ENCODE results near the gene DNAJB8.

Gene DNAJB8

DNA sequence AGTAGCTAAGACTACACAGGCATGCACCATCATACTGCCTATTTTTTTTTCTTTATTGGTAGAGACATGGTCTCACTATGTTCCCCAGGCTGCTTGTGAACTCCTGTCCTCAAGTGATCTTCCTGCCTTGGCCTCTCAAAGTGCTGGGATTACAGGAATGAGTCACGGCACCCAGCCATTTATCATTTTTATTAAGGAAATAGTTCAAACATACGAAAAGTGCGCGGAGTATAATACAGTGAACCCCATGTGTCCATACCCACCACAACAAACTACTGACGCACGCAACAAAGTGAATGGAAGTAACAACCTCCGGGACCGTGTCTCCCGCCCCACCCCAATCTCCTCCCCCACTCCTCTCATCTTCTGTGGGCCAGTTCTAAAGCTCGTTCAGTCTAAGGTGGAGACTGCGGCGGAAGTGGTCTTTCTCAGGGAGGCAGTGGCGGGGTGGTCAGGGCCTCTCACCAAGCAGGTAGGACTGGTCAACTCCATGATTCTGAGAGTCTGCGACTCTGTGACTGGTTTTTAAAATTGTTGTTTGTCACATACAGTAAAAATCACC is 42.1 kb downstream of the DNAJB8 start:
- no peak for DNase-seq

DNA sequence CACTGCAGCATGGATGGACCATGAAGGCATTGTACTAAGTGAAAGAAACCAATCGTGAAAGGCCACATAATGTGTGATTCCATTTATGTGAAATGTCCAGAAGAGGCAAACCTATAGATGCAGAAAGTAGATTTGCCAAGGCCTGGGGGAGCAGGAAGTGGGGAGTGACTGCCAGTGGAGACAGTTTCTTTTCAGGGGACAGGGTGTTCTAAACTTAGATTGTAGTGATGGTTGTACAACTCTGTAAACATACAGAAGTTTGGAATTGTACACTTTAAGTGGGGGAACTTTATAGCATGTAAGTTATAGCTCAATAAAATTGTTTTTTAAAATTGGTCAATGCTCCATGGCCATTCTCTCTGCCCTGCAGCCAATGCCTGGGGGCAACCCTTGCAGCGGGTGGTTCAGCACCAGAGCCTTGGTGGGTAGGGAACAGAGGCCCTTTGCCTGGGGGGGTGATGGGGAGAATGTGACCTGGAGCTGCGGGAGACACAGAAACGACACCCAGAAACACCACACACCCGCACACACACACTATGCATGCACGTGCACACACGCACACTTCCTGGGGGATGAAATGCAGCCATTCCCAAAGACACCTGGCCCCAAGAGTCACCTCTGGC is 43.1 kb downstream of the DNAJB8 start:
- no peak for DNase-seq

DNA sequence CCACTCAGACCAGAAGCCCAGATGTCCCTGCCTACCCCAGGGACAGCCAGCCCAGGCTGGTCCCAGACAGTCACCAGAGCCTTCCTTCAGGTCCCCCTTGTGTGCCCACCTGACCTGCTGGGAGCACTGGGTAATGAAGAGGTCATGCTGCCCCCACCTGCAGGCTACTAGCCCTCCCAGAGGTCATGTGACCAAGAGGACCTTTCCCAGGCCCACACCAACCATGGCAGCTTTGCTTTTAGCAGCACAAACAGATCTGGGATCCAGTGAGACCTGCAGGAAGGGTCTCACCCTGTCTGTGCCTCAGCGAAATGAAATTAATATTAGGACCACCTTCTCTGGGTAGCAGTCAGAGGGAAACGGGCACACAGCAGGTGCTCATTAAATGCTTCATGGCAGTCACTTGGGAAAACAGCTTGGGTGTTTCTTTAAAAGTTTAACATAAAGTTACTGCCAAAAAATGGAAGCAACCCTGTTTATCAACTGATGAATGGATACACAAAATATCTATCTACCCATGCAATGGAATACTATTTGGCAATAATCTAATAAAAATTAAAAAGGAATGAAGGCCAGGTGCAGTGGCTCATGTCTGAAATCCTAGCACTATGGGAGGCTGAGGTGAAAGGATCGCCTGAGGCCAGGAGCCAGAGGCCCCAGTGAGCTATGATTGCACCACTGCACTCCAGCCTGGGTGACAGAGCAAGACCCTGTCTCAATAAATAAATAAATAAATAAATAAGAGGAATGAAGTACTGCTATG is 43.7 kb downstream of the DNAJB8 start:
- no peak for DNase-seq

DNA sequence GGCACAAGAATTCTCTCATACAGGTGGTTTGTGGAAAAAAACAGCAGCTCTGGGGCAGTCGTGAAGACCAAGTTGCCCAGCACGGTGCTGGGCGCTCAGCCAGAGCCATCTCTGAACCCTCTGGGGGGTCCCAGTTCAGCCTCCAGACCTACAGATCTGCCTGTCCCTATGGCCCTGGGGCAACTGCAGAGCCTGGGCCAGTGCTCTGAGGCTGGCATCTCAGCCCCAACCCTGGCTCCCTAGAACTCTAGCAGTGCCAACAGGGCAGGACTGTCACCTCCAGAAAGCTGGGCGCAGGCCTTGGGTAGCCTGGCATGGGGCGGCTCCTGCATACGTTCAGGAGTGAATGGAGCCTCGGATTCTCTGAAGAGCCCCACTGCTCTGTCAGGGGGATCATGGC is 44.7 kb downstream of the DNAJB8 start:
- no peak for DNase-seq

DNA sequence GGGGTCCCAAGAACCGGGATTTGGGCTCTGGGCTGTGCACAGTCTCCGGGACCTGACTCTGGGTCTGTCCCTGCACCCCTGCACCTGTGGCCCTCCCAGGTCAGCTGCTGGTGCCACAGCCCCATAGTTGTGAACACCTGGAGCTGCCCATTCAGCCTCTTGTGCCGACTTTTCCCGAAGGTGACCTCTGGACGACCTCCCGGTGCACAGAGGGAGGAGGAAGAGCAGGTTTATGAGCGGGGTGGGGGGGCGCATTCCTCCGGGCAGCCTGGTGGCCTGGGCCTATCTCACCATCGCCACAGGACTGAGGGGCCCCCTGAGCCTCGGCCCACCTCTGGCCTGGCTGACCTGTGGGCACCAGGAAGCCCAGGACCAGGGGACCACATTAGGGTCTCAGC is 45.3 kb downstream of the DNAJB8 start:
- DNase-seq = no peak

DNA sequence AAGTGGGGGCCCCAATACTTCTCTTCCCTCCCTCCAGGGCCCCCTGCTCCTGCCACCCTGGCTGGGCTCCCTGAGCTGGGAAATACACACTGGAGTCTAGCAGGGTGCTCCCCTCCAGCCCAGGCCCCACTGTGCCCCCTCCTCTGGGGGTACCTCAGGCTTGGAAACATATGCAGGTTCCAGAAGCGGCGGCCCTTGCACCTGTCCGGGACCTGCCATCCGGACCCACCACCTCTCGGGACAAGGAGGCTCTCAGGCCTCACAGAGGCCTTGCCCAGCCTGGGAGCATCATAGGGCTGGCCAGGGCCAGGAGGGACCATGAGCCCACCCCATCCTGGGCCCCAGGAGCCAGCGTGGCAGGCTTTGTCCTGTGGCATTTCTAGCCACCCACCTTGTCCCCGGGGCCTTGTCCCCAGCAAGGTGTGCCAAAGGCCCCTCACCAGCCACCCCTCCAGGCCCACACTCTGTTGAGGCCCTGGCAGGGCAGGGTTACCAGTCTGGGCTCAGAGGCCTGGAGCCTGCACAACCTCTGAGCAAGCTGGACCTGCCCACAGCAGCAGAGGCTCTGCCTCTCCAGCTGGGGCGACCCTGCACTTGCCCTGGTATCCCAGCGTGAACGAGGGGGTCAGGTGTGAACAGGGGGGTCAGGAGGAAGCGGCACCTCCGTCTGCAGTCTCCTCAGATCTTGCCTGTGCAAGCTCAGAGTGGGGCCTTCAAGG is 45.8 kb downstream of the DNAJB8 start:
- no peak for DNase-seq

DNA sequence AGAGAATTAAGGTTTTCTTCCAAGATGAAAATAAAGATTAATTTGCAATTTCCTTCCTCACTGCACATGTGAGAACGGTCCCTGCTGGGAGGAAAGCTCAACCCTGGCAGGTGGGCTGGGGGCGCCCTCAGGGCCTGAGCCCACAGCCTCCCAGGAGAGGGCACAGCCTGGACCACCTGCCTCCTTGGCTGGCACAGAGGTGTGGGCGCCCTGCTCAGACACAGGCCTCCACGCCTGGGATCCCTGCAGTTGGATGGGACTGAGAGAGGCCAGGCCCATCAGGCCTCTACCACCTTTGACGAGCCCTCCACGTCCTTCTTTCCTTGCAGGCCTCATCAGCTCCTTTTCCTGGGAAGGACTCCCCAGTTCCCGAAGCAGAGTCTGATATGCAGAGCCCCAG is 46.4 kb downstream of the DNAJB8 start:
- no peak for DNase-seq

DNA sequence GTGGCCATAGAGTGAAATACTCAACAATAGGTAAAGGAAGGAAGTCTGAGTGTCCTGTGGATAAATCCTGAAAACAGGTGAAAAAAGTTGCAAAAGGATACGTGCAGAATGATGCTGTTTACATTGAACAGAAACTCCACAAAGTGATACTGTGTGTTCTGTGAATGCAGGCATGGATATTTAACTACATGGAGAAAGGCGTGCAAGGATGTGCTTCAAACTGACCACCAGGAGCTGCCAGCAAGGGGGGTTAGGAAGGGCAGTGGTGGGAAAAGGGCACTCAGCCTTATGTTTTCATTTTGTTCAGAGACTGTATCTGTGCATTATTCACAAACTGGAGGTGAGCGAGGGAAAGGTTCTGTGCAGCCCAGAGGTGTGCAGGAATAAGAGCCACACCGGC is 47.4 kb downstream of the DNAJB8 start:
- DNase-seq = no peak

DNA sequence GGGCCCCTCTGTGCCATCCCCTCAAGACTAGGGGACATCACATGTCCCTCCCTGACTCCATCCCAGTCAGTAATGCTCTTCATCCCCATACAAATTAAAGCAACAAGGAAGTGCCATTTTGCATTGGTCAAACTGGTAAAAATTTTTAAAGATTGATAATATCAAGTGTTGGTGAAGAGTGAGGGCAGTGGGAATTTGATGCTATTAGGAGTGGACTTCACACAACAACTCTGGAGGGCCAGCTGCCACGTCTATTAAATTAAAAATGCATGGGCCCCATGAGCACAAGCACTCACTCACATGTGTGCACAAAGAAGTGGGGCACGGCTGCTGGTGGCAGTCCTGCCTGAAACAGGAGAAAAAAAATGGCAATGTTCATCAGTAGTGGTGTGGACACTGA is 47.8 kb downstream of the DNAJB8 start:
- no peak for DNase-seq

DNA sequence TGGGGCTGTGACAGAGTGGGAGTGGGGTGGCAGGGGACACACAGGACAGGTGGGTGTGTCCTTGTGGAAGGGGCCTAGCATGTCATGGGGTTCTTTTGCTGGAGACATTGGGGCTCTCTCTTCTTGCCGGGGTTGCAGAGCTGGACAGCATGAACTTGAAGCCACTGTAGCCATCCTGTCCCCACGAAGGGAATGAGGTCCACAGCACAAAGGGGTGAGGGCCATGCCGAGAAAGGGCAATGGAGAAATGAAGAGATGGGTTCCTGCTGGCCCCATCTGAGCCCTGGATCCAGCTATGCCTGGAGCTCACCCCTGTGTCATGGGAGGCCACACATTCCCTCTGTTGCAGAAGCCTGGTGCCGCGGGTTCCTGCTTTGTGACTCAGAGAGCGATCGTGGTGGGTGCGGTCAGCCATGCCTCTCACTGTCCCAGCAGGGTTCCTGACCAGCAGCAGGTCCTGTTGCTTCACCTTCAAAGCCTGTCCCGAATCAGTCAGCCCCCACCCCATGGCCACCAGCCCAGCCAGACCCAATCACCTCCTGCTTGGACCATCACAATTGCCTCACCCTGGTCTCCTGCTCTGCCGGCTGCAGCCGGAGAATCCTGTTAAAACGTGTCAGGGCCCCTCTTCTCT is 50.0 kb downstream of the DNAJB8 start:
- no peak for DNase-seq

DNA sequence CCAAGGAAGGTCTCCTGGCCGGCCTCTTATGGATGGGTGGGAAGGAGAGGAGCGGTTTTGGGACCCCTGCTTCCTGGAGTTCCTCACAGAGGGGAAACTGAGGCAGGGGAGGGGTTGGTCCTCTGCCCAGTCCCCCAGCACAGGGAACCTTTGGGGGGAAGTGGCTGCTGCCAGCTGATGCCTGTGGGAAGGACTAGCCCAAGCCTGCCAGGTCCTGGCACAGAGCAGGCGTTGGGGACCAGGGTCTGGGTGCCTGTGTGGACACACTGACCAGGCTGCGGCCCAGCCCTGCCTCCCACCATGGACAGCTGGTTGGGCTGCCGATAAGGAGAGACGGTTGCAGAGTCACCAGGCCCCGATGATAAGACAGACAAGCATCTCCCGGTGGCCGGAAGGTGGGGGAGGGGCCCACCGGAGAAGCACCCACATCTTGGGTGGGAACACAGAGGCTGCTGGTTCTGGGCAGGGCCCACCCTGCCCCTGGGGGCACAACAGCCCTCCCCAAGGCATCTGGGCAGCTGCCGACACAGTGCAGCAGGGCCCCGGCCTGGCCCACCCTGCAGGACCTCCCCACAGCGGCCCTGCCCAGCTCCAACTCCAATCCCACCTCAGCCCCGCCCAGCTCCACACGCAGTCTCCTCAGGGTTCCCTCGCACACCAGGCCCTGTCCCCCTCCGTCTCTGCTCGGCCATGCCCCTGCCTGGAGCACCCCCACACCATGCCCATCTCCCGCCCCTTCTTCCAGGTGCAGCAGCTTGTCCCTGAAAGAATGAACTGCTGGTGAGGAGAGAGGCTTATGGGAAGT is 50.7 kb downstream of the DNAJB8 start:
- no peak for DNase-seq

DNA sequence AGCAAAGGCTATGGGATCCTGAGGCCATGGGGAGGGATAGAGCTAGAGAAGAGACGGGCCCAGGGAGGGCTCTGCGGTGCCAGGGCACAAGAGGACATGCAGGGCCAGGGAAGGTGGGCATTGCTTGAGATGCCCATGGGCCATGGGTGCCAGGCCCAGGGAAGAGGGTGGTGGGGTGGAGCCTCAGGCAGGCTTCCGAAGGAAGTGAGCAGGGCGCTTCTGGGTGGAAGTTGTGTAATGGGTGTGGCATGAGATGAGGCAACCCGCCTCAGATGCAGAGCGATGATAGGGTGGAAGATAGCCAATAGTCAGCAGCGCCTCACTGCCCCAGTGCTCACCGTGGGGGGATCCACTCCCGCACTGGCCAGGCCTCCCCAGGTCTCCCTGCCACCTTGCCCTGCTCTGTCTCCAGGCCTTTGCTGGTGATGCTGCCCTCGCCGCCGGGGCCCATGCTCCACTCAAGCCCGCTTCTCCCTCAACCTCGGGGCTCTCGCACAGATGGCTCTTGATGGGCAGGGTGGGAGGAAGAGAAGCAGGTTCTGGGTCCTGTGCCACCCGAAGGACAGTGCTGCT is 51.4 kb downstream of the DNAJB8 start:
- DNase-seq = no peak

DNA sequence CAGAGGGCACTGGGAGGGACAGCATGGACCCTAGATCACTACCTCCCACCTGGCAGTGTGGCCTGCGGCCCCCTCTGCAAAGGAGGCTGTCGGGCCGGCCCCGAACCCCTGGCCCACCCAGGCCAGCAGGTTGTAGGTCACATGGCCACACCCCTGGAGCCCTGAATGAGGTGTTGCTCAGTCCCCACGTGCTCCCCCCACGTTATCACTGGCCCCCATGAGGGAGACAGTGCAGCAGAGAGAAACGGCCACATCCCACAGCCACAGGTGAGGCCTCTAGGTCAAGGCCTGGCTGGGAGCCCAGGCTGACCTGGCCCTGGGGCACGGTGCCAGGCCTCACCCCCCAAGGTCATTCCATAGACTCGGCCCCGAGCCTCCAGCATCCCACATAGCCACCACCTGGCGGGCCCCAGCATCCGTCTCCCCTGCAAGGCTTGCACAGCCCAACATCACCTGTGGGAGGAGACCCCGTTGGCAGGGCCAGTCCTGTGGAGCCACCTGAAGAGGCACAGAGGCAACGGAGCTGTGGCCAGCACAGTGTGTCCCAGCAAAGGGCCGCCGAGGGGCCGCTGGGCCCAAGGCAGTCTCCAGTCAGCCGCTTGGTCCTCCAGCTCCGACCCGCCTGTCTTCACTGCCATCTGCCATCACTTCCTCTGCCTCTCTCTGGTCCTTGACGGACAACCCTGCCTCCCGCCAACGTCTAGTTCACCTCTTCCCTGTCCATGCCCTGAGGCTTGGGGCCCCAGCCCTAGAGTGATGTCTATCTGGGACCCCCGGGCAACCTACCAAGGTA is 53.1 kb downstream of the DNAJB8 start:
- DNase-seq = no peak

DNA sequence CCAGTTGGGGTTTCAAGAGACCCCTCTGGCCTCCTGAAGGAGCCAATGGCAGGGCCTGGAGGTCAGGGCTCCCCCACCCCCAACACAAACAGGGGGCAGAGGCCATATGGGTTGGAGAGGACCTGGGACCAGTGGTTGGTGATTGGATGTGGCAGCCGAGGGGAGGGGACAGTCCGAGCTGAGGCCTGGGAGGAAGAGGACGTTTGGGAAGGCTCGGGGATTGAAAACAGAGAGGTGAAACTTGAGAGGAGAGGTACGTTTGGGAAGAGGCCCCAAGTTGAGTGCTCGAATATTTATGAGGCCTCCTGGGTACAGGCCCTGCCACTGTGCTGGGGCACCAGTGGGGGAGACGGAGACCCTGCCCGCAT is 53.7 kb downstream of the DNAJB8 start:
- DNase-seq = no peak
